ENCODE measurements around the gene DAP3.
"Not testable (repeated sequence)": the region's sequence is repeated elsewhere in the genome, so short reads cannot be mapped to it uniquely, and the experiment has no call there.

DAP3 gene

GRCh38 chr1:155744711-155745283 is 55.9 kb downstream of the DAP3 start:
- H3K56ac ChIP-seq (ENCODE audit: low read length), result peak overlapping the region; percentile 89
- H2BK15ac ChIP-seq (replicated peaks; ENCODE audit: low read depth), result no peak overlapping the region
- no CpG with 5 or more reads among the region's 9 CpGs for WGBS (ENCODE audit: extremely low coverage, insufficient coverage, low lambda C conversion rate)
- peak overlapping the region; percentile 74 for H3K4me2 ChIP-seq (ENCODE audit: low read length)
- H3K36me3 ChIP-seq (ENCODE audit: control insufficient read depth, insufficient read depth, low read length), result no peaks in the 10 kb centered on the region
- no peaks in the 10 kb centered on the region for H3K27me3 ChIP-seq (ENCODE audit: insufficient read depth, low read length, poor library complexity)
- peak overlapping the region; percentile 94 for H4K8ac ChIP-seq (ENCODE audit: low read depth, low read length)
- H3K4me1 ChIP-seq (ENCODE audit: control insufficient read depth, low read depth, low read length), result no peaks in the 10 kb centered on the region
- no peak overlapping the region for H4K5ac ChIP-seq (ENCODE audit: low read length)
- no peak overlapping the region for H2BK120ac ChIP-seq (ENCODE audit: low read depth, low read length)
- no peak overlapping the region for H2AK5ac ChIP-seq (ENCODE audit: low read length)
- H3K79me1 ChIP-seq (ENCODE audit: low read length), result no peaks in the 10 kb centered on the region
- peak overlapping the region; percentile 71 for H3K4me3 ChIP-seq (ENCODE audit: low read length)
- H3K23ac ChIP-seq (ENCODE audit: low read length), result no peak overlapping the region
- peak overlapping the region; percentile 73 for H3K27ac ChIP-seq (ENCODE audit: low read depth, low read length)
- no peak overlapping the region for H2BK5ac ChIP-seq (ENCODE audit: low read length)
- DNase-seq, result no peak
- H3K9ac ChIP-seq (ENCODE audit: low read length), result peak overlapping the region; percentile 82
- no peak overlapping the region for H3K18ac ChIP-seq (ENCODE audit: low read length)
- H3K79me2 ChIP-seq (ENCODE audit: control insufficient read depth, insufficient read depth, low read length), result no peaks in the 10 kb centered on the region
- H3K4ac ChIP-seq (ENCODE audit: low read depth, low read length), result peak overlapping the region; percentile 36

GRCh38 chr1:155745284-155746228 is 56.7 kb downstream of the DAP3 start:
- H2BK120ac ChIP-seq (ENCODE audit: low read depth, low read length); H2BK5ac ChIP-seq (ENCODE audit: low read length); H3K36me3 ChIP-seq (ENCODE audit: control insufficient read depth, insufficient read depth, low read length); H3K79me2 ChIP-seq (ENCODE audit: control insufficient read depth, insufficient read depth, low read length); H3K4me1 ChIP-seq (ENCODE audit: control insufficient read depth, low read depth, low read length); H2AK5ac ChIP-seq (ENCODE audit: low read length); H3K79me1 ChIP-seq (ENCODE audit: low read length); H3K23ac ChIP-seq (ENCODE audit: low read length); H3K4ac ChIP-seq (ENCODE audit: low read depth, low read length); H3K18ac ChIP-seq (ENCODE audit: low read length); H2BK15ac ChIP-seq (replicated peaks; ENCODE audit: low read depth); H3K27me3 ChIP-seq (ENCODE audit: insufficient read depth, low read length, poor library complexity): not testable (repeated sequence)
- Histone ChIP-seq H4K8ac (ENCODE audit: low read depth, low read length) (peak overlapping the region; percentile 94), H4K5ac (ENCODE audit: low read length) (peak overlapping the region; percentile 39), H3K9ac (ENCODE audit: low read length) (peak overlapping the region; percentile 82), H3K56ac (ENCODE audit: low read length) (peak overlapping the region; percentile 89), H3K4me2 (ENCODE audit: low read length) (peak overlapping the region; percentile 74), H3K27ac (ENCODE audit: low read depth, low read length) (peak overlapping the region; percentile 73), H3K4me3 (ENCODE audit: low read length) (peak overlapping the region; percentile 71)
- DNase-seq, result peak; percentile 98
- no CpG with 5 or more reads among the region's 77 CpGs for WGBS (ENCODE audit: extremely low coverage, insufficient coverage, low lambda C conversion rate)

- H2BK120ac ChIP-seq (ENCODE audit: low read depth, low read length); H3K4ac ChIP-seq (ENCODE audit: low read depth, low read length); H3K79me1 ChIP-seq (ENCODE audit: low read length); H3K56ac ChIP-seq (ENCODE audit: low read length); H2BK15ac ChIP-seq (replicated peaks; ENCODE audit: low read depth); H3K27me3 ChIP-seq (ENCODE audit: insufficient read depth, low read length, poor library complexity); H3K36me3 ChIP-seq (ENCODE audit: control insufficient read depth, insufficient read depth, low read length); H3K4me2 ChIP-seq (ENCODE audit: low read length); H3K18ac ChIP-seq (ENCODE audit: low read length); H2AK5ac ChIP-seq (ENCODE audit: low read length); H3K4me3 ChIP-seq (ENCODE audit: low read length); DNase-seq; H2BK5ac ChIP-seq (ENCODE audit: low read length); H3K23ac ChIP-seq (ENCODE audit: low read length); H4K5ac ChIP-seq (ENCODE audit: low read length); H3K4me1 ChIP-seq (ENCODE audit: control insufficient read depth, low read depth, low read length); H4K8ac ChIP-seq (ENCODE audit: low read depth, low read length); H3K27ac ChIP-seq (ENCODE audit: low read depth, low read length); H3K9ac ChIP-seq (ENCODE audit: low read length); H3K79me2 ChIP-seq (ENCODE audit: control insufficient read depth, insufficient read depth, low read length): not testable (repeated sequence)
- WGBS (ENCODE audit: extremely low coverage, insufficient coverage, low lambda C conversion rate), result no CpG with 5 or more reads among the region's 12 CpGs
These were observed 58.7 kb downstream of the DAP3 start for GRCh38 chr1:155747586-155747985.

GRCh38 chr1:155748141-155748540 is 59.2 kb downstream of the DAP3 start:
- H3K56ac ChIP-seq (ENCODE audit: low read length); H4K8ac ChIP-seq (ENCODE audit: low read depth, low read length); H3K27me3 ChIP-seq (ENCODE audit: insufficient read depth, low read length, poor library complexity); H3K36me3 ChIP-seq (ENCODE audit: control insufficient read depth, insufficient read depth, low read length); H2BK5ac ChIP-seq (ENCODE audit: low read length); H2BK120ac ChIP-seq (ENCODE audit: low read depth, low read length); H3K18ac ChIP-seq (ENCODE audit: low read length); H3K79me1 ChIP-seq (ENCODE audit: low read length); H3K9ac ChIP-seq (ENCODE audit: low read length); H3K4me3 ChIP-seq (ENCODE audit: low read length); H3K4me1 ChIP-seq (ENCODE audit: control insufficient read depth, low read depth, low read length); H3K79me2 ChIP-seq (ENCODE audit: control insufficient read depth, insufficient read depth, low read length); H3K27ac ChIP-seq (ENCODE audit: low read depth, low read length); H4K5ac ChIP-seq (ENCODE audit: low read length); H3K4ac ChIP-seq (ENCODE audit: low read depth, low read length); DNase-seq; H3K23ac ChIP-seq (ENCODE audit: low read length); H2BK15ac ChIP-seq (replicated peaks; ENCODE audit: low read depth); H2AK5ac ChIP-seq (ENCODE audit: low read length); H3K4me2 ChIP-seq (ENCODE audit: low read length): not testable (repeated sequence)
- WGBS (ENCODE audit: extremely low coverage, insufficient coverage, low lambda C conversion rate), result no CpG with 5 or more reads among the region's 5 CpGs

GRCh38 chr1:155759017-155759416 is 70.1 kb downstream of the DAP3 start:
- H3K18ac ChIP-seq (ENCODE audit: low read length); DNase-seq; H3K4ac ChIP-seq (ENCODE audit: low read depth, low read length); H3K4me1 ChIP-seq (ENCODE audit: control insufficient read depth, low read depth, low read length); H3K56ac ChIP-seq (ENCODE audit: low read length); H2AK5ac ChIP-seq (ENCODE audit: low read length); H3K9ac ChIP-seq (ENCODE audit: low read length); H3K4me2 ChIP-seq (ENCODE audit: low read length); H3K79me1 ChIP-seq (ENCODE audit: low read length); H3K4me3 ChIP-seq (ENCODE audit: low read length); H4K8ac ChIP-seq (ENCODE audit: low read depth, low read length); H3K79me2 ChIP-seq (ENCODE audit: control insufficient read depth, insufficient read depth, low read length); H2BK5ac ChIP-seq (ENCODE audit: low read length); H2BK120ac ChIP-seq (ENCODE audit: low read depth, low read length); H3K27ac ChIP-seq (ENCODE audit: low read depth, low read length); H2BK15ac ChIP-seq (replicated peaks; ENCODE audit: low read depth); H3K27me3 ChIP-seq (ENCODE audit: insufficient read depth, low read length, poor library complexity); H3K23ac ChIP-seq (ENCODE audit: low read length); H4K5ac ChIP-seq (ENCODE audit: low read length): not testable (repeated sequence)
- WGBS (ENCODE audit: extremely low coverage, insufficient coverage, low lambda C conversion rate), result no CpG with 5 or more reads among the region's 3 CpGs
- peaks cover 10% of the 10 kb centered on the region for H3K36me3 ChIP-seq (ENCODE audit: control insufficient read depth, insufficient read depth, low read length)

Data from mesendoderm (in vitro differentiated cells).